ENCODE data around the gene MAPK9. TPM values are rescaled to one million over a fixed set of nuclear protein-coding genes. Genes with fewer than 3 reads are reported as not detected.

Gene MAPK9
- total RNA-seq, 2 experiments from 2014 or later: 21.2 to 21.7 TPM

DNA sequence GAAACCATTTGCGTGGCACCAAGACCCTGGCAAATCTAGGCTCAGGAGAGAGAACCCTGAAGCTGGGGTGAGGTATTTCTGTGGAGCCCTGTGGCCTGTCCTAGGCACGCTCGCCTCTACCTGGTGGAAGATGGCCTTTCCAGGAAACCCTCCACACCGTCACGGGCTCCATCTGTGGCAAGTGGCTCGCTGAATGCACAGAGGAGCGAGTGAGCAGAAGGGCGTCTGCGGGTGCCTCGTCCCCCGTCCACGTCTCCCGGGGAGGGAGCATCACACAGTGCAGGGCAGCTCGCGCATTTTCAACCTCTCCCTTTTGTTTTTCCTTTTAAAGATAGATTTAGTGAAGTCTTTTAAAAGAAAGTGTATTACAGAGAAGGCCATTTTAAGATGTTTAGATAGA is 57.6 kb downstream of the MAPK9 start:
- Mint-ChIP-seq H3K36me3 (ENCODE audit: low read depth) (peaks cover 96% of the 10 kb centered on the region), H3K4me3 (no peak overlapping the region), H3K4me1 (ENCODE audit: low read depth) (no peaks in the 10 kb centered on the region), H3K27ac (no peak overlapping the region), H3K9me3 (peaks cover 4% of the 10 kb centered on the region), H3K27me3 (no peaks in the 10 kb centered on the region)
- H3K36me3 ChIP-seq (ENCODE audit: insufficient read depth, low read length): peaks cover 45% of the 10 kb centered on the region
- H3K9me3 ChIP-seq (ENCODE audit: control insufficient read depth in 1 of 2, insufficient read depth in 1 of 2, low read length in 2 of 2): peaks cover 15 to 50% of the 10 kb centered on the region in 2 experiments
- DNase-seq (no peak), ATAC-seq (ENCODE audit: poor library complexity) (no peak)
- CTCF ChIA-PET: no interaction called here
- H3K4me3 ChIP-seq (ENCODE audit: low read length): no peak overlapping the region
- H3K27ac ChIP-seq (ENCODE audit: low read depth in 1 of 2, low read length in 2 of 2): no peak overlapping the region
- no peaks in the 10 kb centered on the region for H3K27me3 ChIP-seq (ENCODE audit: control insufficient read depth in 1 of 2, insufficient read depth in 2 of 2, low read length in 2 of 2)
- H3K4me1 ChIP-seq (ENCODE audit: insufficient read depth, low read length): no peaks in the 10 kb centered on the region
- TF ChIP-seq, protein P1, sequence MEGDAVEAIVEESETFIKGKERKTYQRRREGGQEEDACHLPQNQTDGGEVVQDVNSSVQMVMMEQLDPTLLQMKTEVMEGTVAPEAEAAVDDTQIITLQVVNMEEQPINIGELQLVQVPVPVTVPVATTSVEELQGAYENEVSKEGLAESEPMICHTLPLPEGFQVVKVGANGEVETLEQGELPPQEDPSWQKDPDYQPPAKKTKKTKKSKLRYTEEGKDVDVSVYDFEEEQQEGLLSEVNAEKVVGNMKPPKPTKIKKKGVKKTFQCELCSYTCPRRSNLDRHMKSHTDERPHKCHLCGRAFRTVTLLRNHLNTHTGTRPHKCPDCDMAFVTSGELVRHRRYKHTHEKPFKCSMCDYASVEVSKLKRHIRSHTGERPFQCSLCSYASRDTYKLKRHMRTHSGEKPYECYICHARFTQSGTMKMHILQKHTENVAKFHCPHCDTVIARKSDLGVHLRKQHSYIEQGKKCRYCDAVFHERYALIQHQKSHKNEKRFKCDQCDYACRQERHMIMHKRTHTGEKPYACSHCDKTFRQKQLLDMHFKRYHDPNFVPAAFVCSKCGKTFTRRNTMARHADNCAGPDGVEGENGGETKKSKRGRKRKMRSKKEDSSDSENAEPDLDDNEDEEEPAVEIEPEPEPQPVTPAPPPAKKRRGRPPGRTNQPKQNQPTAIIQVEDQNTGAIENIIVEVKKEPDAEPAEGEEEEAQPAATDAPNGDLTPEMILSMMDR (IDR thresholded peaks at IDR 0.05): no peak
- POLR2A ChIA-PET: no interaction called here
- intact Hi-C loops (cut with DNase I, micrococcal nuclease): no loop called here

DNA sequence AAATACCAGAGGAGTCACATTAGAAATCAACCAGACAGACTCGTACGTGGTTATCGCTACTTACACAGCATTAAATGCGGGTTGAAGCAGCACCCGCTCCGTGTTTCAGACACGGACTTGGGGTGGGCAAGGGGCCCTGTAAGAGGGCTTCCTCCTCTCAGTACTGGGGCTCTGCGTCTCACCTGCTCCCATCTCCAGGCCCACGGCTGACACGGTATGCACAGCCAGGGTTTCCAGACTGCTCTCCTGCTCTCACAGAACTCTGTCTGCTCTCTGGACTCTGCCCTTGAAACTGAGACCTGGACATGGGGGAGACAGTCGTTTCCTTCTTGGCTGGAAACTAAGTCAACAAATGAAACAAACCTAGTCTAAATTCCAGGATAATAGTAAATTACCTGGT is 58.2 kb downstream of the MAPK9 start:
- Histone ChIP-seq H3K9me3 (ENCODE audit: control insufficient read depth in 1 of 2, insufficient read depth in 1 of 2, low read length in 2 of 2) (peaks cover 18 to 50% of the 10 kb centered on the region in 2 experiments), H3K36me3 (ENCODE audit: insufficient read depth, low read length) (peaks cover 40% of the 10 kb centered on the region), H3K27me3 (ENCODE audit: control insufficient read depth in 1 of 2, insufficient read depth in 2 of 2, low read length in 2 of 2) (no peaks in the 10 kb centered on the region), H3K27ac (ENCODE audit: low read depth in 1 of 2, low read length in 2 of 2) (no peak overlapping the region), H3K4me3 (ENCODE audit: low read length) (no peak overlapping the region), H3K4me1 (ENCODE audit: insufficient read depth, low read length) (no peaks in the 10 kb centered on the region)
- ChIA-PET CTCF (no interaction called here), POLR2A (no interaction called here)
- Mint-ChIP-seq H3K9me3 (peaks cover 4% of the 10 kb centered on the region), H3K36me3 (ENCODE audit: low read depth) (peaks cover 94% of the 10 kb centered on the region), H3K4me3 (no peak overlapping the region), H3K4me1 (ENCODE audit: low read depth) (no peaks in the 10 kb centered on the region), H3K27ac (no peak overlapping the region), H3K27me3 (no peaks in the 10 kb centered on the region)
- ATAC-seq (ENCODE audit: poor library complexity) (no peak), DNase-seq (no peak)
- intact Hi-C loops (cut with DNase I, micrococcal nuclease): no loop called here
- TF ChIP-seq, protein P1 (IDR thresholded peaks at IDR 0.05): no peak

- TF ChIP-seq, protein P1 (IDR thresholded peaks at IDR 0.05): no peak
- peaks cover 19% of the 10 kb centered on the region for H3K36me3 ChIP-seq (ENCODE audit: insufficient read depth, low read length)
- no peak overlapping the region for H3K27ac Mint-ChIP-seq
- no peak for DNase-seq
- no peaks in the 10 kb centered on the region for H3K4me1 Mint-ChIP-seq (ENCODE audit: low read depth)
- ChIA-PET POLR2A (no interaction called here), CTCF (no interaction called here)
- H3K9me3 ChIP-seq (ENCODE audit: control insufficient read depth in 1 of 2, insufficient read depth in 1 of 2, low read length in 2 of 2): peaks cover 48 to 60% of the 10 kb centered on the region in 2 experiments
- no peak overlapping the region for H3K4me3 Mint-ChIP-seq
- no peak overlapping the region for H3K4me3 ChIP-seq (ENCODE audit: low read length)
- H3K4me1 ChIP-seq (ENCODE audit: insufficient read depth, low read length): no peaks in the 10 kb centered on the region
- intact Hi-C loops (cut with DNase I, micrococcal nuclease): no loop called here
- peaks cover 10% of the 10 kb centered on the region for H3K9me3 Mint-ChIP-seq
- no peak for ATAC-seq (ENCODE audit: poor library complexity)
- no peak overlapping the region for H3K27ac ChIP-seq (ENCODE audit: low read depth in 1 of 2, low read length in 2 of 2)
- no peaks in the 10 kb centered on the region for H3K27me3 ChIP-seq (ENCODE audit: control insufficient read depth in 1 of 2, insufficient read depth in 2 of 2, low read length in 2 of 2)
- peaks cover 93% of the 10 kb centered on the region for H3K36me3 Mint-ChIP-seq (ENCODE audit: low read depth)
- no peaks in the 10 kb centered on the region for H3K27me3 Mint-ChIP-seq
Observed at GRCh38 chr5:180230017-180230416, 61.9 kb downstream of the MAPK9 start.

Measured in CD4-positive, alpha-beta T cell (primary cell).